ENCODE data around the gene SPOP. TPM values are rescaled to one million over a fixed set of nuclear protein-coding genes. Genes with fewer than 3 reads are reported as not detected.
A peak's percentile ranks its signal among the peaks of the same experiment; 100 is the strongest.

The SPOP gene
- total RNA-seq, 1 experiment from 2014 or later = 79.9 TPM

DNA sequence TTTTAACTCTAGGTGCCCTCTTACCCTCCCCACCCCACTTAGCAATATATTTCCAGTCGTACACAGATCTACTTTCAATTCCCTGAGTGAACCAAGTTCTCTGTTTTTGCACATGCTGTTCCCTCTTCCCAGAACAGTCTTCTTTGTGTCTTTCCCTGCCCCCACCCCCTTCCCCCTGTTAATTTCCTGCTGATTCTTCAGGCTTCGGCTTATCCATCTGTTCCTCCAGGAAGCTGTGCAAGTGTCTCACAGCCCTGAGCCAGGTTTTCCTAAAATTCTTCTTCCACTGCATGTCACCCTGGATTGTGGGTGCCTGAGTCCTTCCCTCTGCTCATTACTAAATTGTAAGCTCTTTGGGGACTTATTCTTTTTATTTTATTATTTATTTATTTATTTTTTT lies 12.4 kb upstream of the SPOP start:
- no peak for DNase-seq
- CTCF ChIA-PET = interaction anchor here (1.2 kb wide), 1 partner anchor 16 kb away, joined by 6 read pairs; no protein-coding TSS in a partner anchor
- no TSS peak for BruUV-seq (replicated peaks)
- intact Hi-C loops (cut with micrococcal nuclease; ENCODE audit: unreplicated experiment) = loop anchor here (10.0 kb wide), 1 partner anchor 255 kb away; no protein-coding TSS in a partner anchor
- Mint-ChIP-seq H3K36me3 (ENCODE audit: insufficient read depth, unreplicated experiment) (no peaks in the 10 kb centered on the region), H3K4me3 (ENCODE audit: low read depth, unreplicated experiment) (no peak overlapping the region), H3K9me3 (ENCODE audit: low read depth, unreplicated experiment) (no peaks in the 10 kb centered on the region), H3K27me3 (ENCODE audit: unreplicated experiment) (peaks cover 26% of the 10 kb centered on the region), H3K4me1 (ENCODE audit: low read depth, unreplicated experiment) (peaks cover 24% of the 10 kb centered on the region), H3K27ac (ENCODE audit: unreplicated experiment) (no peak overlapping the region)
- TF ChIP-seq CTCF (IDR thresholded peaks at IDR 0.05; ENCODE audit: unreplicated experiment) = no peak

GRCh38 chr17:49688848-49689247 lies 11.0 kb upstream of the SPOP start:
- intact Hi-C loops (cut with micrococcal nuclease; ENCODE audit: unreplicated experiment) = no loop called here

DNA sequence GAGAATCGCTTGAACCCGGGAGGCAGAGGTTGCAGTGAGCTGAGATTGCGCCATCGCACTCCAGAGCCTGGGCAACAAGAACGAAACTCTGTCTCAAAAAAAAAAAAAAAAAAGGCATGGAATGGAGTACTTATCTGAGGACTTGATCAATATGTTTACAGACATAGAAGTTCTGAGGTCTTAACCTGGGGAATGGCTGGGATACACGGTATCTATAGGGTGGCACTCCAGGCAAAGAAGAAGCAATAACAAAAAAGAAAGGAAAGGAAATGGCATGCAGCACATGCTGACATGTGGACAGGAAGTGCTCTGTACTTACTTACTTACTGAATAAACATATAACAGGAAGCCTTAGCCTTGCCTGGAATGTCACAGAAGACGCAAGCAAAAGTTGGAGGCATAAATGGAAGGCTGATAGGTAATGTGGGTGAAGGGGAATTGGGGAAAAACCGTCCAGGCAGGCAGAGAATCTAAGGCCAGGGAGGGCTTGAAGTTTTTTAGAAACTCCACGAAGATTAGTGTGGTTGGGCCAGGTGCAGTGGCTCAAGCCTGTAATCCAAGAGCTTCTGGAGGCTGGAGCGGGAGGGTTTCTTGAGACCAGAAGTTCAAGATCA lies 10.1 kb upstream of the SPOP start:
- no peak for DNase-seq
- CTCF ChIA-PET = interaction anchor here (0.6 to 1.2 kb wide), 3 partner anchors 122 to 318 kb away, joined by 4 read pairs; no protein-coding TSS in a partner anchor
- H3K4me1 Mint-ChIP-seq (ENCODE audit: low read depth, unreplicated experiment) = peaks cover 17% of the 10 kb centered on the region
- H3K36me3 Mint-ChIP-seq (ENCODE audit: insufficient read depth, unreplicated experiment) = no peaks in the 10 kb centered on the region
- no peaks in the 10 kb centered on the region for H3K9me3 Mint-ChIP-seq (ENCODE audit: low read depth, unreplicated experiment)
- intact Hi-C loops (cut with micrococcal nuclease; ENCODE audit: unreplicated experiment) = no loop called here
- BruUV-seq (replicated peaks) = no TSS peak
- H3K27ac Mint-ChIP-seq (ENCODE audit: unreplicated experiment) = peak overlapping the region; percentile 28
- no peak overlapping the region for H3K4me3 Mint-ChIP-seq (ENCODE audit: low read depth, unreplicated experiment)
- no peak for TF ChIP-seq CTCF (IDR thresholded peaks at IDR 0.05; ENCODE audit: unreplicated experiment)
- H3K27me3 Mint-ChIP-seq (ENCODE audit: unreplicated experiment) = peaks cover 22% of the 10 kb centered on the region

More at GRCh38 chr17:49688848-49689247, 11.0 kb upstream of the SPOP start:
- CTCF ChIA-PET = interaction anchor here (0.6 to 1.2 kb wide), 2 partner anchors 12 to 123 kb away, joined by 4 read pairs; no protein-coding TSS in a partner anchor
- Mint-ChIP-seq H3K27ac (ENCODE audit: unreplicated experiment) (no peak overlapping the region), H3K4me1 (ENCODE audit: low read depth, unreplicated experiment) (peaks cover 17% of the 10 kb centered on the region), H3K4me3 (ENCODE audit: low read depth, unreplicated experiment) (no peak overlapping the region), H3K9me3 (ENCODE audit: low read depth, unreplicated experiment) (no peaks in the 10 kb centered on the region), H3K27me3 (ENCODE audit: unreplicated experiment) (peaks cover 26% of the 10 kb centered on the region), H3K36me3 (ENCODE audit: insufficient read depth, unreplicated experiment) (no peaks in the 10 kb centered on the region)
- no peak for TF ChIP-seq CTCF (IDR thresholded peaks at IDR 0.05; ENCODE audit: unreplicated experiment)
- DNase-seq = no peak
- no TSS peak for BruUV-seq (replicated peaks)

DNA sequence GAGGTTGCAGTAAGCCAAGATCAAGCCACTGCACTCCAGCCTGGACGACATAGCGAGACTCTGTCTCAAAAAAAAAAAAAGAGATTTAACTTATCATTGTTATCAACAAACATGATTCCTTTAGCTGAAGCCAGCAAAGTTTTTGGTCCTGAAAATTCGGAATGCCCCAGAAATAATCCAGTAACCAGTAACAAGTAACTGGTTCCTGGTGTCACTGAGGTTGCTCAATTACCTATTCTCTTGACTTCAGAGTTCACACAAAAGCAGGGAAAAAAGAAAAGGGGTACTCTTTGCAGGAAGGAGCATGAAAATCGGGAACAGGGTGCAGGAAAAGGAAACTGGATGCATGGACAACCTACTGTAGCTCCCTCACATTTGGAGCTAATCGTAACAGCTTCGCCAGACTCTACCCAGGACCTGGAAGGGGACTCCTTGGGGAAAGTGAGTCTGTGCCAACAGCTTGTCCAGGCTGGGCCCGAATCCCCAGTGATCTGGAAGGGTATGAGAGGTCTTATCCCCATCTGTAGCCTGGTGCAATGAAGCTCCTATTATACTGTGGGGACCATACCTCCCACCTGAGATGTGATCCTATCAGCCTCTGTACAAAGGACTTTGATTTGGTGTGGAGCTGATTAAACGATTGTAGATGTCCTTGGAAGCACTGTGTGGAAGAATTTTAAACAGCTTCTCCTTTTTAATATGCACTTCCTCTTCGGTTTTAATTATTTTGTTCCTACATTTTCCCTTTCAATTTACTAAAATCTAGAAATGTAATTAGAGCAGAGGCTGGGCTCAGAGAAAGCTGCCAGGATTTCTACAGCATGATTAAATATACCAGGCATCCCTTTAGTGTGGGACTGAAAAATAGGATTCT lies 3.4 kb upstream of the SPOP start:
- Mint-ChIP-seq H3K36me3 (ENCODE audit: insufficient read depth, unreplicated experiment) (peaks cover 21% of the 10 kb centered on the region), H3K27ac (ENCODE audit: unreplicated experiment) (no peak overlapping the region), H3K27me3 (ENCODE audit: unreplicated experiment) (peaks cover 16% of the 10 kb centered on the region), H3K4me3 (ENCODE audit: low read depth, unreplicated experiment) (no peak overlapping the region), H3K4me1 (ENCODE audit: low read depth, unreplicated experiment) (peaks cover 6% of the 10 kb centered on the region), H3K9me3 (ENCODE audit: low read depth, unreplicated experiment) (no peaks in the 10 kb centered on the region)
- no TSS peak for BruUV-seq (replicated peaks)
- TF ChIP-seq CTCF (IDR thresholded peaks at IDR 0.05; ENCODE audit: unreplicated experiment) = no peak
- CTCF ChIA-PET = interaction anchor here (0.5 to 1.2 kb wide), 4 partner anchors 27 to 314 kb away, joined by 3 to 5 read pairs (median 4); partner anchors contain the start of genes DLX3 and SLC35B1
- intact Hi-C loops (cut with micrococcal nuclease; ENCODE audit: unreplicated experiment) = no loop called here
- DNase-seq = no peak
